Activated effector memory CD4-positive, alpha-beta T cell treated with Interleukin-2 at 50 U/mL for 16 hours (primary cell): ENCODE measurements around the gene CDHR1.

Source experiments
- DNase-seq: peaks from one replicate; pipeline ENCODE4 v3.0.0-alpha.2; 2020

CDHR1 gene

DNA sequence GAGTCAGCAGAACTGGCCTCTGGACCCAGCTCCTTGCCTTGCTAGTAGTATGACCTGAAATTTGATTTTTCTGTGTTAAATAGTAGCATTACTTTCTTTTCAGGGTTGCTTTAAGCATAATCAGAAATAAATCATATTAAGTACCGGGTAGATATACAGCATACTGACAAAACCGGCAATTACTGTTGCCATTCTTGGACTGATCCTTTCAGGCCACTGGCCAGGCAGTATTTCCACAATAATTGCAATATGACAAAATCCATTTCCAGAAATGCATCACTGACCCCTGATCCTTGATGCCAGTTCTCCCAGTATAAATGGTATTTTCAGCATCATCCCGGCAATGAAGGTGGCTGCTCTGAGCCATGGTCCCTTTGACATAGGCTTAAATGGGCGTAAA lies 40.1 kb downstream of the CDHR1 start:
- no peak for DNase-seq

DNA sequence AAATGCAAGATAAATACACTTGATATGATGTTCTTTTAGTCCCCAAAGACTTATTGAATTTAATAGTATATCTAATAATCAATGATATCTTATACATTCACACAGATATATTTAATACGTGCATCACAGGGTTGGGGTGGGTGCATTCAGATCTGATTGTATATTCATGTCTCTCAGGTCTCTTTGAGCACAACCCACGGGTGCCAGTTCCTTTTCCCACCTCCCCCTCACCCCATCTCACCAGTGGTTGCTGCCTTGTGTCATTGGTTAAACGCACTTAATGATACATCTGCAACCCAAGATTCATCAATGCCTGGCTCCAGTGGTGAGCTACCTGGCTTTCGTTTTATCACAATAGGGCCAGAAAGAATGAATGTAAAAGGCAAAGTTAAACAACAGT lies 40.8 kb downstream of the CDHR1 start:
- no peak for DNase-seq

DNA sequence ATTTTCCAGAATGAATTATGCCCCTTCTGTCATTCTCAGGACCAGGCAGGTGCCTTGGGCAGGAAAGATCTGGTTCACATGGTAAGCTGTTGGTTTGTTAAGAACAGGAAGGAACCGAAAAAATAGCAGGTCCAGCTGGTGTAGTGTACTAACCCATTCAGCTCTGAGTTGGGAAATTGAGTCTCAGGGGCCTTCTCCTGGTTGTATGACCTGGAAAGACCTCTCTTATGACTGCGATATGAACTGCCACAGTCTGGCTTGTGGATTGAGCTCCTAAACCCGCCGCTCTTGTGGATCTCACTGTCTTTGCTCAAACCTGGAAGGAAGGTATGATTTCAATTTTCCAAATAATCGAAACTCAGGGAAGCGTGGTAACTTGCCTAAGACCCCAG lies 42.5 kb downstream of the CDHR1 start:
- DNase-seq = no peak

DNA sequence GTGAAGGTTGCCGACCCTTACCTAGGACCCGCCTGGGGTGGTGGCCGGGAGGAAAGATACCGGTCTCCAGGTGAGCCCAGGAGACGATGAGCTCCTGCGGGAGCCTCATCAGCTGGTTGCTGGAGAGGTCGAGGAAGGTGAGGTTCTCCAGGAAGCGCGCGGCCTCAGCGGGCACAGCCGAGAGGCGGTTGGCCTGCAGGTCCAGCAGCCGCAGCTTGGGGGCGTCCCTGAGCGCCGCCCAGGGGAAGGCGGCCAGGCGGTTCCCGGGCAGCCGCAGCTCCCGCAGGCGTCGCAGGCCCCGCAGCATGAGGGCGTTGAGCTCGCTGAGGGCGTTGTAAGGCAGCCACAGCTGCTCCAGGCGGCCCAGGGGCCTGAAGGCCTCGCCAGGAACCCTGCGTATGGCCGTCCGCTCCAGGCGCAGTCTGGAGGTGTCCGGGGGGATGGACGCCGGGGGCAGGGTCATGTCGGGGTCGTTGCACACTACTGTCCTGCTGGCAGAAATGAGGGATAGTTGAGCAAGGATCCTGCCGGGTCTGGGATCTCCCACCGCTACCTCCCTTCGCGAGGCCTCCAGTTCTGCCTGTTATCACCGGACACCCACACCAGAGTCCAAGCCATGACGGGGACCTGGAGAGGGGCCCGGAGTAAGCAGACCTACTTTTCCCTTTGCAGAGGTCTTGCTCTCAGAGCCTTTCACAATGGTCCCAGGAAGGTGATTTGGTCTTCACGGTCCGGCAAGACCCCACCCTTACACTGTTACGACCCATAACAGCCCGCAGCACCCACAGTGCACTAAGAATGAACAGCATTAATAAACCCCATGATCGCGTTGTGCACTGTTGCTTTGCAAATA lies 43.1 kb downstream of the CDHR1 start:
- no peak for DNase-seq

DNA sequence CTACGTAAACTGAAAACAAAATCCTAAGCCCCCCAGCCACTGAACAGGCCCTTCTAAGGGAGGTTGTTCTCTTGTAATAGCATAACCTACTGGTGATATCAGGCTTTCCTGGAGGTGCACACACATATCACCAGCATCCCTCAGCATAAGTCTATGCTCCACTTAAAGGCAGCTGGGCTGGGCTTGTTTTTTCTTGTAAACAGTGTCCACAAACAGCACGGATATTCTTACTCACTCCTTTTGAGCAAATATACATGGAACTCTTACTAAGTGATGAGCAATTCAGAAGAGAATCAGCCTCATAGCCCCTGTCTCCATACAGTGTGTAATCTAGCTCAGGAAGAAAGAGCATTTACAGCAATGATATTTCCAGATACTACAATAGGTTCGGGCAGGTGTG lies 44.6 kb downstream of the CDHR1 start:
- no peak for DNase-seq

DNA sequence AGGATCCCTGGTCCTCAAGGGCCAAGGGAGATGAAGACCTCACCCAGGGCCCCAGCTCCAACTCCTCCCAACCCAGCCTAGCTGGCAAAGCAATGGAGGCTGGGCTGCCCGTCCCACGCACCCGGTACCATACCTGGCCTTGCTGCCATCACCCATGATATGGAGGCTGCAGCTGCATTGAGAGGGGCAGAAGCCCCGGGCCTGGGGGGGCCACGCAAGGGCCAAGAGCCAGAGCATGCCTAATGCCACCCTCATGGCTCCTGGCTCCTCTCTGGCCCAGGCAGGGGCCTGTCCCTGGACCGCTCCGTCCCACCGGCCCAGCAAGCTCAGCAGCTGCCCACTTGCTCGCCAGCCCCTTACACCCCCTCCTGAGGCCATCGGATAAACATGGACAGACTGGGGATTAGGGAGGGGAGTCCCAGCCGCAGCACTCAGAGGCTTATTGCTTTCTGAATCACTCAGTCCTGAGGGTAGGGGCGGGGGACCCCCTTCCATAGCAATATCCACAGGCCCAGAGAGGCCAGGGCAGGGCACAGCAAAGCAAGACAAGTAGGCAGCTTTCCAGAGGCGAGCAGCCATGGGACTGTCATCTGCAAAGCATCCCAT lies 47.0 kb downstream of the CDHR1 start, which contains the start of gene LRIT1:
LRIT1 (minus strand) TSS at position 362 of the 606 bp plus-strand sequence; CDS start at position 255, 107 bp downstream.
- DNase-seq = no peak

DNA sequence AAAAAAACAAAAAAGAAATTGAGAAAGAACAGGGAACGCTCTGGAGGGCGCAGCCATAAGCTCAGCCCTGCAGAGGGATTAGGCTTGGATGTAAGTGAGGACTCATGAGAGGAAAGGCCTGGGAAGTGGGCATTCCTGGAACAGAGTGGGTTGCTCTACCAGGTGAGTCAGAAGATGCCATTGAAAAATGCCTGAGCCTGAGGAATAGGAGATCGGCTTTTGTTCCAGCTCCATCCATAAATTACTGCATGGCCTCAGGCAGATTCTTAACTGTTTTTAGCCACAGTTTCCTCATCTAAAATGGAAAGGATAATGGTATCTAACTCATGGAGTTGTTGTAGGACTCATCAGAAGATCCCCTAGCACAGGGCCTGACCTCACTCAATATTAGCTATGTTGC lies 49.4 kb downstream of the CDHR1 start:
- no peak for DNase-seq

DNA sequence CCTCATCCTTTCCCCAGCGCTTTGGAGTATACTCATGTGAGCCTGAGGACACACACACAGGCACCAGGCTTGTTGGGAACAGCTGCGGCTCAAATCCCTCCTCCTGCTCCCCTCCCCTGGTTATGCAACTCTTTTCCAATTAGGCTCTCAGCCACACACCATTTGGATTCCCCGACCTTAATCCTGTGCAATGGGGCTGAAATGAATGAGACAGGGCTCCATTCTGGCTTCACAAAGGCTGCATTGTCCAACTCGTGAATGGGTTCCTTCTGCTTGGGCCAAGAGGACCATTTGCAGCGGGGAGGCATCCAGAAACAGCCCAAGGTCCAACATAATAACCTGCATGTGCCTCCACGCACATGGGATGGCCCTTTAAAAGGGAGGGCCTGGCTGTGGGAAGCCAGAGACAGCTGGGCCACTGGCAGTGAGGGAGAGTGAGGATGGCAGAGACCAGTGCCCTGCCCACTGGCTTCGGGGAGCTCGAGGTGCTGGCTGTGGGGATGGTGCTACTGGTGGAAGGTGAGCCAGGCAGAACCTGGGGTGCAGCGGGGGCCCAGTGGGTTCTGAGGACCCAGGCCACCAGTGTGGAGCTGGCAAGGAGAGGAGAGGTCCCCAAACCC lies 50.4 kb downstream of the CDHR1 start, which contains the start of gene RGR:
RGR (plus strand) TSS at position 403 of the 620 bp plus-strand sequence; CDS start at position 441, 38 bp downstream.
- no peak for DNase-seq

DNA sequence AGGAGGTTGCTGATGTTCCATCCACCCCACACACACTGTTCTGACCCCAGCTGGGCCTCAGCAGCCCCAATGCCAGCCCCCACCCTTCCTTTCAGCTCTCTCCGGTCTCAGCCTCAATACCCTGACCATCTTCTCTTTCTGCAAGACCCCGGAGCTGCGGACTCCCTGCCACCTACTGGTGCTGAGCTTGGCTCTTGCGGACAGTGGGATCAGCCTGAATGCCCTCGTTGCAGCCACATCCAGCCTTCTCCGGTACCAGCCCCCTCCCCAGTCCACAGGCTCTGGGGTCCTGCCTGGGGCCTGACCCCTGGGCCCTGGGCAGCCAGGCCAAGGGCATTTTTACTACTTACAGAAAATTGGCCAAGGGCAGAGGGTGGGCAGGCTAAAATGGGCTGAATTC lies 53.2 kb downstream of the CDHR1 start:
- DNase-seq = no peak

DNA sequence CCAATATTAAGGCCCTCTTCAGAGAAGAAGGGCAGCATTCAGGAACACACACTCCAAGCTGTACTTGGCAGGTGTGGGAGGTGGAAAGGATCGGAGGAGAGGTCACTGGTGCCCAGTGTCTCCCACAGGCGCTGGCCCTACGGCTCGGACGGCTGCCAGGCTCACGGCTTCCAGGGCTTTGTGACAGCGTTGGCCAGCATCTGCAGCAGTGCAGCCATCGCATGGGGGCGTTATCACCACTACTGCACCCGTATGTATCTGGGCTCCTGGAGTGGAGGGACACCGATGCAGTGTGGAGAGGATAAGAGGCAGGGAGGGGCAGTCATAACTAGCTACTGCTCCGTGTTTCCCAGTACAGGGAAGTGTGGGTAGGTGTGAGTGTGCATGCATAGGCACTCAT lies 54.5 kb downstream of the CDHR1 start:
- no peak for DNase-seq

DNA sequence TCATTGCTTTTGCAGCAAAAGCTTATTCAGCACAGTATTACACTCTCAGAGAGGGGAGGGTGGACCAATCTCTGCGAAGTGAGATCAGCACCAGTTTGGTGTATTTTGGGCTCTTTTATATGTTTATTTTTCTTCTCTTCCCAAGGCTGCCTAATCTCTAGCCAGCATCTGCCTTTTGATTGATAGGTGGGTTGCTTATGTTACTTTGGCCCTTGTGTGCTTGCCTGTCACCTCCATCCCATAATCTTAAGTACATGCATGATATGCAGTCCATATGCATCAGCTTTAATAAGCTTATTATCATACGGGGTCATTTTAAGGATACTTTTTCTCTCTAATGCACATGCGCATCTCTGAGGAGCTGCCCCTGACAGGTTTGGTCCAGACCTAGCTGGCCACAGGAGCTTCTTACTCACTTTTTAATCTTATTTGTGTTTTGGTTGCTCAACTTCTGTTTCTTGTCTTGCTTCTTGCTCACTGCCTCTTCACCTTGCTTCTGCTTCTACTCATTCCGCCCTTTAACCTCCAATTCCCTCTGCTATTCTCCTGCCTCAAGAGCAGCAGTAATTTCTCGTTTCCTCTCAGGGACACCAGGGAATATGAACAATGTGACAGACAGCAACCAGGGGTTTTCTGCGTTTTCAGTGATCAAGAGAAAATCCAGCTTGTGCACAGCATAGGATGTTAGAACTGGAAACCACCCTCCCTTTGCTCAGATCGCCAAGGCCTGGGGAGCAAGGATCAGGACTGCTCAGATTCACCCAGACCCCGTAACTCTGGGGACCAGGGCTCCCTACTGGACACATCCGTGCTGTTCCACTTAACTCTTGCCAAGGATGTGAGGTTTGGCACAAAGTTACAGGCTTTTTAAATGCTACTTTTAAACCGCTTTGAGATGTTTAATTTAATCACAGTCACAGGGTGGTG lies 60.5 kb downstream of the CDHR1 start:
- DNase-seq = no peak

DNA sequence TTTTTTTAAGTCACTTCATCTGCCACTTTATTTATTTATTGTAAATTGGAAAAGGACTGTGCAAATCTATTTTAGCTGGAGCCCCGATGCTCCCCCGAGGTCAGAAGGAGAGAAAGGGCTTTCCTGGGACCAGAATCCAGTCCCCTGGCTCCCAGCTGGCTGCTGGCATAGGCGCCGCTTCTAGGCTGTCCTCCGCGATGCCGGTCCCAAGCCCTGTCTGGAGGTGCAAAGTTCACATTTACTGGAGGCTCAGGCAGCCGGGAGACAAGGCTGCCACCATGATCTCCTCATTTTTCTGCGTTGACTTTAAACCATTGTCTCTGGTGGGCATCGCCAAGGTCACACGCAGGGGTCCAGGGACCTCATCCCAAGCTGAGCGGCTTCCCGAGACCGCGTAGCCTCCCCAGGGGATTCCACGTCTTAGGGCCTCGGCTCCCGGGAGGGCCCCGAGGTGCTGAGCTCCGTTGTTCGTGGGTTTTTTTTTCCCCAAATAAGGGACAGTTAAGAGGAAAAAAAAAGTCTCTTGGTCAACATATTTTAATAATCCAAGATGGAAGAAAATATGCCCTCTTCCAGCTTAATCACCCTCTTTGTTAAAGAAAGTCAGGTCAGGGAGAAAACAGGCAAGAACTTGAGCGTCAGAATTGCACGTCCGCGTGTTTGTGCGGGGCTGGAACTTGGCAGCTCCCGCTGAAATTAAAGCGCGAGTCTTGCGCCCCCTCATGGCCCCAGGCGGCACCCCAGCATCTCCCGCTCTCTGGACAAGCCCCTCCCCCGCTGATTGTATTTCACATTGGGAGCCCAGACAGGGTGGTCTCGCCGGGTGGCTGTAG lies 62.4 kb downstream of the CDHR1 start:
- DNase-seq = no peak

DNA sequence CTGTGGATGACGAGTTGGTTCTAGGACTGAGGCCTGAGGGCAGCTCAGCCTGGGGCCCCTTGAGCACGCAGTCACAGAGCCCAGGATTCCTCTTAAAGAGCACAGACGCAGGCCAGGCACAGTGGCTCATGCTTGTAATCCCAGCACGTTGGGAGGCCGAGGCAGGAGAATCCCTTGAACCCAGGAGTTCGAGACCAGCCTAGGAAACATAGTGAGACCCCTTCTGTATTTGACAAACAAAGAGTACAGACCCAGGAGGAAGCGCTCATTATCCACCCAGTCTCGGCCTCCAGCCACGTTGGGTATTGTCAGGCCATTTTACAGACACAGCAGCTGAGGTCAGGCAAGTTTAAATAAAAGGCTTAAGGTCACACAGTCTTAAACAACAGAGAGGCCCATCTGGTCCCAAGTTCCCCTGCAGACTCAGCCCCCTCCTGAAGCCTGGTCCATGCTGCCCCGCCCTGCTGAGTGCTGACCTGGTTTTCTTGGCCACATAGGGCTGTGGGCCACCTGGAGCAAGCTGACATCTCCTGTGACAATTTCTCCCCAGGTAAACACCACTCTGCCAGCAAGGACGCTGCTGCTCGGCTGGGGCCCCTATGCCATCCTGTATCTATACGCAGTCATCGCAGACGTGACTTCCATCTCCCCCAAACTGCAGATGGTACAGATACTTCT lies 63.1 kb downstream of the CDHR1 start:
- DNase-seq = no peak

DNA sequence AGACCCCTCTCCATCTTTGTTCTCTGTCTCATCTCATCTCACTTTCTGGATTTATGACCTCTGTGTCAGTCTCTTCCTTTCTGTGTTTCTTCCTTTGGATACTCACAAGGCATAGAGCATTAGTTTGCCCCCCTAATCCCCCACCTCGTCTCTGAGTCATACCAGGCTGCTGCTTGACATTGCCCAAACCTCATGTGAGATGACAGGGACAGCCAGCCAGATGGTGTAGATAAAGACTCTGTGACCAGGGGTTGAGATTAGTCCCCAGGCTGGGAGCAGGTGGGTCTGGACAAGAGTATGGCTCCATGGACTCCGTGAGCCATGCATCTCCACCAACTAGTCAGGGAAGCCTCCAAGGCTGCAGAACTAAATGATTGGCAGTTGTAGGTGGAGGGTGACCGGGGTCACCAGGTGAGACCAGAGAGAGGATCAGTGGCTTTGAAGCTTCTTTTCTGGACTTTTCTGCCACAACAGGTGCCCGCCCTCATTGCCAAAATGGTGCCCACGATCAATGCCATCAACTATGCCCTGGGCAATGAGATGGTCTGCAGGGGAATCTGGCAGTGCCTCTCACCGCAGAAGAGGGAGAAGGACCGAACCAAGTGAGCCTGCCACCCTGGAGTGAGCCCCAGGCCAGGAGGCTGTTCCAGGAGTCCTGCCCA lies 63.8 kb downstream of the CDHR1 start:
- no peak for DNase-seq

DNA sequence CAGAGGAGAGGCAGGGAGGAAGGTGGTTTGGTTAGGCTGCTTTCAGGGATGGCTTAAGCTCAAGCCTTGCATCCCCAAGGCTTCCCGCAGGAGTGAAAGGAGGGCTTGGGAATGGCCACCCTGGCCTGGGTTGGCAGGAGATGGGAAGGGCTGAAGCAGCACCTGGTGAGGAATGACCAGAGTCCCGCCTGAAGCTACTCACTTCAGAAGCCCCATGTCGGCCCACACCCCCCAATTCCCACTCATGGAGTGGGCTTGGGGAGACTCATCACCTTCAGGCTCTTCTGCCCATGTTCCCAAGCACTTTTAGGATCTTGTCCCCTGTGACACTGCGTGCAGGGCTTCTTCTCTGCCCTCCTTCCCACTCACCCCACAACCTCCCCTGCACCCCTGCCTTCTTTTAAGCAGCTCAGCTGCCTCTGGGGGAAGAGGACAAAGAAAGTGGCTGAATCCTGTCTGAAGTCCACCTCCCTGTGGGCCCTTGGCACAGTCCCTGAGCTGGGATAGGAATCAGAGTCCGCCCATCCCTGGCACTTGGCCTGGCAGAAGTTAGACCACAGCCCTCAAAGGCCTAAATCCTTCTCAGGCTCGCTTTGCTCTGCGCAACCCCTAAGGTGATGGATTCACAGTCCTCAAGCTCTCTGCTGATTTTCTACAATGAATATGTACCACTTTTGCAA lies 67.0 kb downstream of the CDHR1 start:
- DNase-seq = no peak

DNA sequence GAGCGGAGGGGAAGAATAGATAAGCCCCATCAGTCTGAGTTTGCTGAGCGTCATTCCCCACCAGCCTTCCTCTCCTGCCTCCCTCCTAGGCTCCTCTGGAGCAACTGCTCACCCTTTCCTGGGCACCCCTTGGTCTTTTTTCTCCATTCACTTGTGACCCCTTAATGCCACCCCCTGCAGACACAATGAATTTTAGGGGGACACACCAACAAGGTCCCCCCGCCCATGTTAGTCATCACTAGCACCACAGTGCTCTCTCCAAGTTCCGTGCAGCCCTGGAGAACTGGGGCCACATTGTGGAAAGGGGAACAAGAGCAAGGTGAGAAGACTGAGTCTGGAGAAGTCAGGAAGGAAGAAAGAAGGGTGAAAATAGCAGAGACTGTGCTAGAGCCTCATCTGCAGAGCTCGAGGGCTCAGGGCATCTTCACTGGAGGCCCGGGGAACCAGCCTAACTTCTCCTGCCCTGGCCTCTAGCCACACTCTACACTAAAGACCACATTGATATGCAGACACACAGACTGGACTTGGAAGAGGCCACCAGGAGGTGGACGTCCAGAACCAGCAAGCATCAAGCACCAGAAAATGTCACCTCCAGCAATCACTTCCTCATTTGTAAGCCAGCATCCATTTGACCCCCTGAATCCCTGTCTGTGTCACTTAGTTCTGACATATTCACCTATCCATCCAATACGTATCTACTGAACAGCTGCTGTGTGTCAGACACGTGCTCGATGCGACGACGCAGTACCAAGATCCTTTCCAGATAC lies 68.0 kb downstream of the CDHR1 start:
- no peak for DNase-seq

DNA sequence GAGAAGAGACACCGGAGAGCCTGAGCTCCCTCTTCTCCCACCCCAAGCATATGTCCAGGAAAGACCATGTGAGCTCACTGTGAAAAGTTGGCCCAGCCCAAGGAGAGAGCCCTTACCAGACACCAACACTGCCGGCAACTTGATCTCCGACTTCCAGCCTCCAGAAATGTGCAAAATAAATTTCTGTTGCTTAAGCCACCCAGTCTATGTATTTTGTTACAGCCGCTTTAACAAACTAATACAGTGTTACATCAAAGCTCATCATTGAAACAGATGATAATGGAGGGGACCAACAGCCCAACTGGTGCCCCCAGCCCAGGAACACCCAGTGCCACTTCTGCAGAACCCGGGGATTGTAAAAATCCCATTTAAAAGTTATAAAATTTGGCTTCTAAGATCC lies 69.4 kb downstream of the CDHR1 start:
- DNase-seq = no peak

DNA sequence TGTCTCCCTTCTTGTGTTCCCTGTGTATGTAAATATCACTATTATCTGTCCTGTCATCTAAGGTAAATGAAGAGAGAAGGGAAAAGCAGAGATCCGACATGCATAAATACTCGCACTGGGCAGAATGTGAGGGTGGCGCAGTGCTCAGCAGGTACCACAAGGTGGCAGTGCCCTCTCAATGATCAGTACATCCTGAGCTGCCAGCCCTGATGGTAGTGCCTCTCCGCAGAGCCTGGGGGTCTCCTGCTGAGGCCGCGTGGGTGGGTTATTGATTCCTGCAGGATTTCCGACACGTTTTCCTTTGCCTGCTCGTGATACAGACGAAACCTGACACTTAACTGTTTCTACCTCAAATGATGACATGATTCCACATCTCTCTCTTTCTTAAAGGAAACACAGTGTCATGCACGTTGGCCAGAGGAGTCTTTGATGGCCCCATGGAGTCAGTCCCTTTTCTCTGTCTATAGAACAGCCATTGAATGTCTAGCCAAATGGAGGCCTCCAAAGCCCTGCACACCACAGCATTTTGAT lies 70.3 kb downstream of the CDHR1 start:
- peak; percentile 50 for DNase-seq

DNA sequence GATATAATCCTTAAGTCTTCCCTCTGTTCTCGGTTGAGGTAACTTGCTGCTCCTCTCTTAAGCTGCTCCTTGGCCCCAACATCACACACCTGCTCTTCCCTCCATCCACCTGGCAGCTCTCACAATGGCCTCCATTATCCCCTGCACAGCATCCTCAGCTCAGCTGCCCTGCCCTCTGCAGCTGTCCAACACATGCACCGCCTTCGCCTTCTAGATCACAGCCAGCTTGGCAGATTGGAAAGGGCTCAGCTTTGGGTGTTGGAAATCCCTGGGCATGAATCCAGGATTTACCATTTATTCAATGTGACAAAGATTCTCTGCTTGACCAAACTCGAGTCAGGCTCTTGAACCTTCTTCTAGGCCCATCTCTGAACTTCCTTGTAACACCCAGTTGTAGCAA lies 71.1 kb downstream of the CDHR1 start:
- no peak for DNase-seq
